ENCODE measurements around the gene USH1C.

- TF ChIP-seq CTCF (IDR thresholded peaks at IDR 0.05 in 2 of 3, conservative IDR thresholded peaks at IDR 0.05 in 1 of 3; ENCODE audit: insufficient read depth in 2 of 3, low read depth in 1 of 3, low read length in 3 of 3) = no peak
- TF ChIP-seq USF2 (CRISPR knock-in tag; IDR thresholded peaks at IDR 0.05) = no peak
- no peak for TF ChIP-seq CBX3 (IDR thresholded peaks at IDR 0.05; ENCODE audit: borderline replicate concordance in 1 of 2, low read length in 2 of 2)
- no peak for TF ChIP-seq MAFG (tag; conservative IDR thresholded peaks at IDR 0.05)
- no peak for TF ChIP-seq BRD4 (IDR thresholded peaks at IDR 0.05)
- TF ChIP-seq POLR2AphosphoS5 (IDR thresholded peaks at IDR 0.05; ENCODE audit: control insufficient read depth, insufficient read depth, low read depth, low read length) = no peak
- no peak for TF ChIP-seq KLF10 (CRISPR knock-in tag; IDR thresholded peaks at IDR 0.05)
- no peak for TF ChIP-seq CHCHD3 (CRISPR knock-in tag; IDR thresholded peaks at IDR 0.05)
- no peak for TF ChIP-seq POLR2A (conservative IDR thresholded peaks at IDR 0.05)
- no peak for TF ChIP-seq ELF1 (tag; IDR thresholded peaks at IDR 0.05)
Measured at GRCh38 chr11:17568944-17569343, 24.7 kb upstream of the USH1C start.
